ENCODE results near the gene GDPGP1. TPM values are rescaled to one million over a fixed set of nuclear protein-coding genes. Genes with fewer than 3 reads are reported as not detected.
A peak's percentile ranks its signal among the peaks of the same experiment; 100 is the strongest.

Gene GDPGP1
- total and polyA plus RNA-seq, 9 of the 15 experiments (the other 6 are each of a cell fraction or from before 2014, with no cell fraction given), result 0.78 to 6.1 (median 2.8) TPM

- TF ChIP-seq ZNF592 (IDR thresholded peaks at IDR 0.05) (0 out of 2 replicates have a peak, but pooled peaks have one; percentile 24), ZNF318 (IDR thresholded peaks at IDR 0.05; ENCODE audit: borderline replicate concordance in 1 of 2, low read depth in 1 of 2) (no peak), CREB3 (tag; conservative IDR thresholded peaks at IDR 0.05; ENCODE audit: low read depth) (no peak), NFIX (CRISPR knock-in tag; IDR thresholded peaks at IDR 0.05; ENCODE audit: low read depth) (no peak), TEAD2 (tag; IDR thresholded peaks at IDR 0.05) (no peak), PRDM10 (IDR thresholded peaks at IDR 0.05; ENCODE audit: partially characterized antibody) (peak; percentile 62), CEBPB (tag; IDR thresholded peaks at IDR 0.05) (peak; percentile 42)
Observed at GRCh38 chr15:90190606-90191343, 43.2 kb upstream of the GDPGP1 start (continued).

All from K562 (cell line).